ENCODE results near the gene HACD3. TPM values are rescaled to one million over a fixed set of nuclear protein-coding genes. Genes with fewer than 3 reads are reported as not detected.

Gene HACD3
- total RNA-seq, 2 donors from 2014 or later = 41.6 to 91.4 TPM

DNA sequence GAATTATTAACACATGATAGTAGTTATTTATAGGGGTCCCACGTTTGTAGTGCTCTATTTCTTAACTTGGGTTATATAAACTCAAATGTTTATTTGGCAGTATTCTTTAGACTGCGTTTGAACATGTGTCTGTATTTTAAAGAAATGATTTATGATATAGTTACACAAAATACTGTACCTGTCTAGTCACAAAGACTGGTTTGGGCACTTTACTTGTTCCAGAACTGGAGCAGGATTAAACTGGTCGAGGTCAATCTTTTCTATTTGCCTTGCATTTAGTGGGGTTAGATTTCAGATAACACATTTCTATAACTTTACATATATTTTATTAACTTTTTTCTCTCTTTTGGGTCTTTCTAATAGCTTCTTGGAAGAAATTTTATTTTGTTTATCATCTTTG is 39.5 kb downstream of the HACD3 start:
- TF ChIP-seq POLR2AphosphoS5 (IDR thresholded peaks at IDR 0.05) (peak; percentile 75), CTCF (IDR thresholded peaks at IDR 0.05) (no peak)
- peak overlapping the region in 1 of 2 donors; percentile 41 for H3K27ac ChIP-seq
- 33% methylated on average over 3 of the region's 3 CpGs for WGBS
- intact Hi-C loops (cut with DNase I) = no loop called here
- H3K27me3 ChIP-seq (replicated peaks; ENCODE audit: insufficient read depth) = no peaks in the 10 kb centered on the region
- H3K36me3 ChIP-seq = no peaks in the 10 kb centered on the region
- DNase-seq (ENCODE audit: low spot score) = peak; percentile 39
- no peaks in the 10 kb centered on the region for H3K4me1 ChIP-seq (replicated peaks)
- H3K4me3 ChIP-seq = no peak overlapping the region
- no peaks in the 10 kb centered on the region for H3K9me3 ChIP-seq

GRCh38 chr15:65571971-65572370 is 41.7 kb downstream of the HACD3 start:
- intact Hi-C loops (cut with DNase I) = no loop called here
- 54% methylated on average over 2 of the region's 2 CpGs for WGBS
- H3K4me1 ChIP-seq (replicated peaks) = no peaks in the 10 kb centered on the region
- H3K27me3 ChIP-seq (replicated peaks; ENCODE audit: insufficient read depth) = no peaks in the 10 kb centered on the region
- H3K27ac ChIP-seq = no peak overlapping the region
- H3K9me3 ChIP-seq = no peaks in the 10 kb centered on the region
- TF ChIP-seq CTCF (IDR thresholded peaks at IDR 0.05) (no peak), POLR2AphosphoS5 (IDR thresholded peaks at IDR 0.05) (peak; percentile 25)
- no peak for DNase-seq (ENCODE audit: low spot score)
- no peaks in the 10 kb centered on the region for H3K36me3 ChIP-seq
- no peak overlapping the region for H3K4me3 ChIP-seq

- Histone ChIP-seq H3K4me3 (no peak overlapping the region), H3K36me3 (no peaks in the 10 kb centered on the region), H3K9me3 (no peaks in the 10 kb centered on the region), H3K27ac (no peak overlapping the region), H3K27me3 (replicated peaks; ENCODE audit: insufficient read depth) (no peaks in the 10 kb centered on the region), H3K4me1 (replicated peaks) (no peaks in the 10 kb centered on the region)
- no peak for DNase-seq (ENCODE audit: low spot score)
- TF ChIP-seq POLR2AphosphoS5 (IDR thresholded peaks at IDR 0.05) = no peak
- WGBS = 100% methylated on average over 1 of the region's 1 CpG
- intact Hi-C loops (cut with DNase I) = no loop called here
Measured at GRCh38 chr15:65576664-65577063, 46.4 kb downstream of the HACD3 start.

DNA sequence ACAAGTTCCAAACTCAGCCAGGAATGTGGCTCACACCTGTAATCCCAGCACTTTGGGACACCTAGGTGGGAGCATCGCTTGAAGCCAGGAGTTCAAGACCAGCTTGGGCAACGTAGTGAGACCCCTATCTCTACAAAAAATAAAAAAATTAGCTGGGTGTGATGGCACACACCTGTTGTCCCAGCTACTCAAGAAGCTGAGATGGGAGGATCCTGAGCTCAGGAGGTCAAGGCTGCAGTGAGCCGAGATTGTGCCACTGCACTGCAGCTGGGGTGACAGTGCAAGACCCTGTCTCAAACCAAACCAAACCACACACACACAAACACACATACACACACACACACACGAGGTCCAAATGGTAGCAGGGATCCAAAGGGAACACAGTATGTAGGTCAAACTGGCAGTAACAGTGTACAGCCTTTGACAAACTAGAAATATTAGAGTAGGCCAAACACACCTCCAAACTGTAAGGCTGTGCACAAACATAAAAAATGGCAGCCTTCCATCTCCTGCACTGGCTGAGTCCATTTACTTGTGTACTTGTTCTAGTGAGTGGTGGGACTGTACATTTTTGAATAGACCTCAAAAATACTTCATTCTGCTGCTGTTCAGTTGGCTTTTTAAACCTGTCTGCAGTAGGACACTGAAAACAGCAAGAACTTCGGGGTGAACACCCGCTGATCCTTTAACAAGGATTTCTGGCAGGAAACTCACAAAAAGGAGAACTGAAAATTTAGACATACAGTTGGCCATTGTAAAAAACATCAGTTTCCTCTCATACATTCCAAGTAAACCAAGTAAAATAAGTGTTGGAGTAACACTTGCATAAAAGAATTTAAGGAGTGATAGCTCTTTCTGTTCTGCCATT is 47.1 kb downstream of the HACD3 start:
- DNase-seq (ENCODE audit: low spot score) = peak; percentile 9
- H3K27me3 ChIP-seq (replicated peaks; ENCODE audit: insufficient read depth) = no peaks in the 10 kb centered on the region
- WGBS = 77% methylated on average over 6 of the region's 6 CpGs
- H3K27ac ChIP-seq = no peak overlapping the region
- intact Hi-C loops (cut with DNase I) = no loop called here
- no peaks in the 10 kb centered on the region for H3K4me1 ChIP-seq (replicated peaks)
- no peaks in the 10 kb centered on the region for H3K36me3 ChIP-seq
- H3K4me3 ChIP-seq = no peak overlapping the region
- H3K9me3 ChIP-seq = no peaks in the 10 kb centered on the region
- TF ChIP-seq POLR2AphosphoS5 (IDR thresholded peaks at IDR 0.05) = no peak
- TF ChIP-seq POLR2A (IDR thresholded peaks at IDR 0.05) = no peak
- TF ChIP-seq CTCF (IDR thresholded peaks at IDR 0.05) = no peak

- no peaks in the 10 kb centered on the region for H3K9me3 ChIP-seq
- H3K36me3 ChIP-seq = no peaks in the 10 kb centered on the region
- TF ChIP-seq POLR2A (IDR thresholded peaks at IDR 0.05) (no peak), CTCF (IDR thresholded peaks at IDR 0.05) (no peak), POLR2AphosphoS5 (IDR thresholded peaks at IDR 0.05) (no peak)
- no peak overlapping the region for H3K4me3 ChIP-seq
- H3K4me1 ChIP-seq (replicated peaks) = no peaks in the 10 kb centered on the region
- intact Hi-C loops (cut with DNase I) = no loop called here
- no peak for DNase-seq (ENCODE audit: low spot score)
- WGBS = 82% methylated on average over 8 of the region's 8 CpGs
- H3K27ac ChIP-seq = no peak overlapping the region
- no peaks in the 10 kb centered on the region for H3K27me3 ChIP-seq (replicated peaks; ENCODE audit: insufficient read depth)
Measured at GRCh38 chr15:65578904-65579728, 48.9 kb downstream of the HACD3 start.

Data from prostate gland (tissue), 2 donors.